Skeletal muscle cell (primary cell): Measurements from ENCODE around the gene PRAMEF15.
"Not testable (repeated sequence)": the region's sequence is repeated elsewhere in the genome, so short reads cannot be mapped to it uniquely, and the experiment has no call there.

ENCODE experiments used
- DNase-seq: peaks from one replicate; pipeline ENCODE4 v3.0.0-alpha.2; 2010; ENCODE audit warnings: low read depth
- H3K4me3 ChIP-seq: 2 replicates; pipeline ENCODE4 v1.5.1; 2011; ENCODE audit warnings: low read depth, mild to moderate bottlenecking, control low read depth, low read length, moderate library complexity

PRAMEF15 gene

DNA sequence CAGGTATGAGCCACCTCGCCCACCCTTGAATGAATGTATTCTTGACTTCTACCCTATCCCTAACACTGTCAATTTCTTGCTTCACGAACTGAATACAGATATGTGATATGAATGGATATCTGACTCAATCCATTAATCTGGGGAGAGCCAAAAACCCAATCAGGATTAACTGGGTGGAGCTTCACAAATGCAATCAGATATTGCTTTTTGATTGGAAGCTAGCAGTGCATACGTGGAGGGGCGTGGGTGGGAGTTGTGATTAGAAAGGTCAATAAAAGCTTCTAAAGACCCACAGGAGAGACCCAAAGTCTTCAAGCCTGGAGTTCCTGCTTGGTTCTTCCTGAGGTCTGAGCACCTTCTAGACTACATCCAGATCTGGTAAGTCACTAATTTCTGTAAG lies at the start of gene PRAMEF15:
PRAMEF15 (plus strand) TSS at position 301 of the 400 bp plus-strand sequence. CDS start 2,827 bp downstream, outside the sequence.
- not testable (repeated sequence) for H3K4me3 ChIP-seq, DNase-seq

- not testable (repeated sequence) for H3K4me3 ChIP-seq, DNase-seq
Measured at GRCh38 chr1:13277016-13277415, 38.4 kb upstream of the PRAMEF15 start.

GRCh38 chr1:13279617-13280016 lies 35.8 kb upstream of the PRAMEF15 start:
- not testable (repeated sequence) for H3K4me3 ChIP-seq, DNase-seq

DNA sequence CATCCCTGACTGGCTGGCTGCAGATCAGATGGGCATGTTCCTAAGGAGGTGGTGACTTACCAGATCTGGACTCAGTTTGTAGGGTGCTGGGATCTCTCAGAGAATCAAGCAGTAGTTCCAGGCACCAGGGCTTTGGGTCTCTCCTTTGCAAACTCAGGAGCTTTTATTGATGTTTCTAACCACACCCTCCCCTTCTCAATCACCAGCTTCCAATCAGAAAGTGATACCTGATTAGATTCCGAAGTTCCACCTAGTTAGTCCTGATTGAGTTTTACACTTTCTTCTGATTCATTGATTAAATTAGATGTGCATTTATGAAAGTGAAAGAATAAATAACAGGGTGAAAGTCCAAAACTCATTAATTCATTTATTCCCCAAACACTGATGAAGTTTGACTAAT lies 30.3 kb upstream of the PRAMEF15 start, which contains the start of gene PRAMEF8:
PRAMEF8 (minus strand) TSS at position 101 of the 400 bp plus-strand sequence. CDS start 1,046 bp downstream, outside the sequence.
- H3K4me3 ChIP-seq, DNase-seq: not testable (repeated sequence)

- not testable (repeated sequence) for H3K4me3 ChIP-seq, DNase-seq
Measured at GRCh38 chr1:13289030-13289429, 26.4 kb upstream of the PRAMEF15 start.

DNA sequence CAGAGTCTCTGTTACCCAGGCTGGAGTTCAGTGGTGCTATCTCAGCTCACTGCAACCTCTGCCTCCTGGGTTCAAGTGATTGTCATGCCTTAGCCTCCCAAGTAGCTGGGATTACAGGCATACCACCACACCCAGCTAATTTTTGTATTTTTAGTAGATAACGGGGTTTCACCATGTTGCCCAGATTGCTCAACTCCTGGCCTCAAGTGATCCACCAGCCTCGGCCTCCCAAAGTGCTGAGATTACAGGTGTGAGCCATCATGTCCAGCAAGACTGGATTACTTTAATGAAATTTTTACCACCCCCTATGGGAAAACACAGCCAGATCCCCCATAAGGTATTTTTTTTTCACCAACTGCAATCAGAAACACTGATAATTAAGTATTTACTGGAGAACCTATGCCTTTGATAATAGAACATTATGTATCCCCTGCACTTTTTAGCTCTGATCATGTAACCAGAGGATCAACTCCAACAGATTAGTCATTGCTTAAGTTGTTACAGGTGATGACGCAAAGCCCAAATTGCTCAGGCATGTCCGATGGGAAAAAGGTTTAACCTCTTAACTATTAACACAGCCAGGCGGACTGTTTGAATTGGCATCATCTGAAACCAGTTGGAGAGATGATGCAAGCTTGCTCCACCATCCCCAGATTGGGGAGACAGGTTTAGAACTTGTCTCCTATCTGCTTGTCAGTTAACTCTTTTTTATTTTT lies 18.0 kb upstream of the PRAMEF15 start:
- not testable (repeated sequence) for H3K4me3 ChIP-seq, DNase-seq

GRCh38 chr1:13298699-13299098 lies 16.7 kb upstream of the PRAMEF15 start:
- not testable (repeated sequence) for H3K4me3 ChIP-seq, DNase-seq

DNA sequence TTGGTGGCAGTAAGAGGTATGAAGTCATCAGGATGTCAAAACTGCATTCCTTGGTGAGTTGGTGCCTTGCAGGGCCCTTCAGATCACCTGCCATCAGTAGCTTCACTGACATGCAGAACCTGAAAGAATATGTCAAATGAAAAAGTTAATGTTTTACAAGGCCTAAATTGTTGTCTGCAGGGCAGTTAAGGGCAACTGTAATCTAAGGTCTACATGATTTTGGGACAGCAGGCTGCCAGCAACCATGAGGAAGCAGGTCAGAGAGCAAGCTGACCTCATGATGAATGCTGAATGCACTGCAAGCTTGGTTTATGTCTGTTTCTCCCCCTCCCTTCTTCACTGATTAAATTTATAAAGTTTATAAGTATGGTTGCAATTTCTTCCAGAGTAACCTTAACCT lies 13.2 kb upstream of the PRAMEF15 start:
- not testable (repeated sequence) for H3K4me3 ChIP-seq, DNase-seq

DNA sequence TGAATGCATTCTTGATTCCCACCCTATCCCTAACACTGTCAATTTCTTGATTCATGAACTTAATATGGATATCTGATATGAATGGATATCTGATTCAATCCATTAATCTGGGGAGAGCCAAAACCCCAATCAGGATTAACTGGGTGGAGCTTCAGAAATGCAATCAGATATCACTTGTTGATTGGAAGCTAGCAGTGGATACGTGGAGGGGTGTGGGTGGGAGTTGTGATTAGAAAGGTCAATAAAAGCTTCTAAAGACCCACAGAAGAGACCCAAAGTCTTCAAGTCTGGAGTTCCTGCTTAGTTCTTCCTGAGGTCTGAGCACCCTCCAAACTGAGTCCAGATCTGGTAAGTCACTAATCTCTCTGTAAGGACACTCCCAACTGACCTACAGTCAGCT lies 12.1 kb upstream of the PRAMEF15 start, which contains the start of gene PRAMEF33:
PRAMEF33 (plus strand) TSS at position 301 of the 400 bp plus-strand sequence. CDS start 2,416 bp downstream, outside the sequence.
- H3K4me3 ChIP-seq, DNase-seq: not testable (repeated sequence)

- not testable (repeated sequence) for H3K4me3 ChIP-seq, DNase-seq
Measured at GRCh38 chr1:13342496-13342895, 27.1 kb downstream of the PRAMEF15 start.

DNA sequence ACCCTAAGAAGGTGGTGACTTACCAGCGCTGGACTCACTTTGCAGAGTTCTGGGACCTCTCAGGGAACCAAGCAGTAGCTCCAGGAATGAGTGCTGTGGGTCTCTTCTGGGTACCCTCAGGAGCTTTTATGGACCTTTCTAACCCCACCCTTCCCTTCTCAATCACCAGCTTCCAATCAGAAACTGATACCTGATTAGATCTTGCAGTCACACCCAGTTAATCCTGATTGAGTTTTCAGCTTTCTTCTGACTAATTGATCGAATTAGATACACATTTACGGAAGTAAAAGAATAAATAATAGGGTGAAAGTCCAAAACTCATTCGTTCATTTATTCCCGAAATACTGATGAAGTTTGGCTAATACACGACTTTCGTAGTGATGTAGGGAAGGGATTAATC lies 31.7 kb downstream of the PRAMEF15 start, which contains the start of gene PRAMEF14:
PRAMEF14 (minus strand) TSS at position 101 of the 400 bp plus-strand sequence. CDS start 1,820 bp downstream, outside the sequence.
- H3K4me3 ChIP-seq, DNase-seq: not testable (repeated sequence)

DNA sequence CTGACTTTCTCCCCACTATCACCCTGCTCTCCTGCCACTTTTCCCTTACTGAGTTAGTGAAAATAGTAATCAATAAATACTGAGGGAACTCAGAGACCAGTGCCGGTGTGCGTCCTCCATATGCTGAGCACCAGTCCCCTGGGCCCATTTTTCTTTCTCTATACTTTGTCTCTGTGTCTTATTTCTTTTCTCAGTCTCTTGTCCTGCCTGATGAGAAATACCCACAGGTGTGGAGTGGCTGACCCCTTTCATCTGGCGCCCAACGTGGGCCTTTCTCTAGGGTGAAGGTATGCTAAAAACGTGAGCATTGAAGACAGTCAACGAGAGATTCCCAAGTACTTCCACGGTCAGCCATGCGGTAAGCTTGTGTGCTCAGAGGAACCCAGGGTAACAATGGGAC lies 38.1 kb downstream of the PRAMEF15 start:
- DNase-seq, H3K4me3 ChIP-seq: not testable (repeated sequence)

DNA sequence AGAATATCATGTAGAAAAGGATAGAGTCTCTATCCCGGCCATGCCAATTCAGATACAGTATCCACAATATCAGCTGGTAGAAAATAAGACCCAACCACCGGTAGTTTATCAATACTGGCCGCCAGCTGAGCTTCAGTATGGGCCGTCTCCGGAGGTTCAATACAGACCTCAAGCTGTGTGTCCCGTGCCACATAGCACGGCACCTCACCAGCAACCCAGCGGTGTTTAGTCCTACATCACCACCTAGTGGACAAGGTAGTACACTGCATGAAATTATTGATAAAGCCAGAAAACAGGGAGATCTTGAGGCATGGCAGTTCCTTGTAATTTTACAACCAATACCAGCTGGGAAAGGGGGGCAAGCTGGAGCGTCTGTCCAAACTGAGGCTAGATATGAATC lies 39.1 kb downstream of the PRAMEF15 start:
- not testable (repeated sequence) for H3K4me3 ChIP-seq, DNase-seq

DNA sequence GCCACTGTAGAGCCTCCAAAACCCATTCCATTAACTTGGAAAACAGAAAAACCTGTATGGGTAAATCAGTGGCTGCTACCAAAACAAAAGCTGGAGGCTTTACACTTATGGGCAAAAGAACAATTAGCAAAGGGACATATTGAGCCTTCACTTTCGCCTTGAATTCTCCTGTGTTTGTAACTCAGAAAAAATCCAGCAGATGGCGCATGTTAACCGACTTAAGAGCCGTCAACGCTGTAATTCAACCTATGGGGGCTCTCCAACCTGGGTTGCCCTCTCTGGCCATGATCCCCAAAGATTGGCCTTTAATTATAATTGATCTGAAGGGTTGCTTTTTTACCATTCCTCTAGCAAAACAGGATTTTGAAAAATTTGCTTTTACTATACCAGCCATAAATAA lies 41.4 kb downstream of the PRAMEF15 start:
- H3K4me3 ChIP-seq, DNase-seq: not testable (repeated sequence)

GRCh38 chr1:13362364-13362763 lies 47.0 kb downstream of the PRAMEF15 start:
- not testable (repeated sequence) for H3K4me3 ChIP-seq, DNase-seq

- DNase-seq, H3K4me3 ChIP-seq: not testable (repeated sequence)
Measured at GRCh38 chr1:13364928-13365327, 49.5 kb downstream of the PRAMEF15 start.

GRCh38 chr1:13366536-13366935 lies 51.2 kb downstream of the PRAMEF15 start:
- DNase-seq = not testable (repeated sequence)

GRCh38 chr1:13368544-13368943 lies 53.2 kb downstream of the PRAMEF15 start:
- H3K4me3 ChIP-seq, DNase-seq: not testable (repeated sequence)

More at GRCh38 chr1:13366536-13366935, 51.2 kb downstream of the PRAMEF15 start:
- H3K4me3 ChIP-seq = not testable (repeated sequence)
